Aorta (tissue), 5 donors: ENCODE results near the gene TIGIT. TPM values are rescaled to one million over a fixed set of nuclear protein-coding genes. Genes with fewer than 3 reads are reported as not detected.

Experiments used
- ATAC-seq: fragments of 200-7000 bp; cut with Tn5 transposase; one replicate; pipeline ENCODE4 v1.9.1; 2022; ENCODE audit warnings: moderate library complexity; ENCODE audit not compliant: low FRiP score
- DNase-seq, 2 donors: peaks; one replicate each; pipeline ENCODE4 v3.0.0-alpha.2; 2020
- H3K27ac ChIP-seq, 2 donors: one replicate each; pipeline ENCODE4 v1.5.1; 2013; ENCODE audit warnings: low read length in 2 of 2, mild to moderate bottlenecking in 2 of 2, moderate library complexity in 2 of 2, control low read depth in 1 of 2, inconsistent platforms in 1 of 2, low read depth in 1 of 2
- H3K27me3 ChIP-seq, 2 donors: one replicate each; pipeline ENCODE4 v1.6.1; 2013; ENCODE audit warnings: control low read depth in 1 of 2, low read length in 1 of 2, mild to moderate bottlenecking in 1 of 2, moderate library complexity in 1 of 2; ENCODE audit not compliant: insufficient read depth in 2 of 2, control insufficient read depth in 1 of 2
- H3K36me3 ChIP-seq, 2 donors: one replicate each; pipeline ENCODE4 v1.6.1; 2013; ENCODE audit warnings: control low read depth in 1 of 2, low read length in 1 of 2, mild to moderate bottlenecking in 1 of 2; ENCODE audit not compliant: insufficient read depth in 2 of 2, control insufficient read depth in 1 of 2
- H3K4me1 ChIP-seq, 2 donors: one replicate each; pipeline ENCODE4 v1.6.1; 2013; ENCODE audit warnings: low read length in 2 of 2, control low read depth in 1 of 2, mild to moderate bottlenecking in 1 of 2, moderate library complexity in 1 of 2; ENCODE audit not compliant: insufficient read depth in 2 of 2, control insufficient read depth in 1 of 2
- H3K4me3 ChIP-seq, 2 donors: one replicate each; pipeline ENCODE4 v1.5.1; 2013; ENCODE audit warnings: low read length in 2 of 2, control low read depth in 1 of 2, mild to moderate bottlenecking in 1 of 2
- H3K9me3 ChIP-seq: one replicate; pipeline ENCODE4 v1.6.1; 2013; ENCODE audit warnings: mild to moderate bottlenecking, low read length; ENCODE audit not compliant: control insufficient read depth
- WGBS, 2 donors: extraction: QIAGEN DNeasy Blood & Tissue Kit; methylation state at CpG; one replicate each; pipeline ENCODE4 v1.1.7; 2013; 5-methylcytosine and 5-hydroxymethylcytosine counted together
- intact Hi-C, 2 donors: fragments of 100-400 bp; cut with DNase I; formaldehyde crosslinking; loops; one replicate each; pipeline versions ENCODE4 v1.14.2 to v1.15.0; 2022
- polyA plus RNA-seq, 2 donors: library from polyadenylated mRNA; stranded (reverse); fragments of 200-250 nt; gene quantifications; one replicate each; pipeline ENCODE4 v1.2.3, GENCODE V29; 2013
- total RNA-seq, 2 donors: library from RNA; stranded (reverse); fragmentation: NEBNext Ultra II Directional; extraction: Animal tissue kit (Norgen Biotek cat#: 25700); gene quantifications; one replicate each; pipeline ENCODE4 v1.2.1, GENCODE V29; 2021
- donor health status: healthy with polysubstance abuse.
- donor health status: Bipolar disorder and iron deficiency.
- donor health status: DM: no; HTN: no; CAD: no.
- donor health status: DM: no; HTN: no; CAD: no.
- donor health status: DM: yes; HTN: yes; CAD: no.

Gene TIGIT
- total and polyA plus RNA-seq, 4 donors, result 0.15 to 1.0 (median 0.75) TPM; not detected in 1

DNA sequence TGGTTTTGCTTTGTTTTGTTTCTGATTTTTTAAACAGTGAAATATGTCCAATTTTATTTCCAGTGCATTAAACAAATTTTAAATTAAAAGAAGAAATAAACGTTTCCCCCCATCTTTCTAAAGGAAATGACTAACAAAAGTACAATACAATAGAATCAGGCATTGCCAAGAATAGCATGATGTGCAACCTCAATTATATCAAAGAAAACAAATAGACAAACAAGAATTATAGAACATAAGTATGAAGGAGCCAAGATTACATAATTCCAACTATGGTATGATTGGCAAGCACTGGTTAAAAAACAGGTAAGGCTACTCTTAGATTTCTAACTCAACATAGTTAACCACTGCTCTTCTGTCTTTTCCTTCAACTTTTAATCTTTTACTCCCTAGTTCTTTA lies 26.4 kb downstream of the TIGIT start:
- DNase-seq, result no peak
- ATAC-seq, result no peak
- Histone ChIP-seq H3K9me3 (no peaks in the 10 kb centered on the region), H3K4me3 (no peak overlapping the region), H3K36me3 (peaks cover 0 to under 1% of the 10 kb centered on the region in 2 donors), H3K27me3 (no peaks in the 10 kb centered on the region), H3K27ac (no peak overlapping the region), H3K4me1 (no peaks in the 10 kb centered on the region)
- intact Hi-C loops, result no loop called here
- 58 to 64% methylated on average over 1 of the region's 1 CpG for WGBS, 2 donors

GRCh38 chr3:114323546-114324254 lies 29.9 kb downstream of the TIGIT start:
- Histone ChIP-seq H3K4me1 (no peaks in the 10 kb centered on the region), H3K9me3 (no peaks in the 10 kb centered on the region), H3K4me3 (no peak overlapping the region), H3K27me3 (no peaks in the 10 kb centered on the region), H3K36me3 (no peaks in the 10 kb centered on the region), H3K27ac (no peak overlapping the region)
- WGBS, 2 donors, result 96 to 97% methylated on average over 3 of the region's 3 CpGs
- ATAC-seq, result no peak
- DNase-seq, result no peak
- intact Hi-C loops, result no loop called here

DNA sequence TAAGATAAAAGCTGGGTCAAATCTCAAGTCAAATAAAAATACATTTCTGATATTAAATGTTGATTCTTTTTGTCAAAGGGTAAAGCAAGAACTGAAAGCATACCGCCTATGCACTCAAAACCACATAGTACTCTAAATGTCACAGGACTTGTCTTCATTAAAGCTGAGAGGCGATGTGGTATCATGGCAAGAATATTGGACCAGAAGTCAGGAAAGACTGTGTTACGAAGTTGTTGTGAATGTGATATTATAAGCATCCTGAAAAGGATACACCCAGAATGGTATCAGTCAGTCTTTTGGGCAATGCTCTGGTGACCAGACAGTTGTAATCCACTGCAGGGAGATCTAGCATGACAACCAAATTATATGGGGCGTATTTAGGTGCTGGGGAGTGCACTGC lies 33.8 kb downstream of the TIGIT start:
- Histone ChIP-seq H3K36me3 (no peaks in the 10 kb centered on the region), H3K27me3 (no peaks in the 10 kb centered on the region), H3K9me3 (no peaks in the 10 kb centered on the region), H3K4me3 (no peak overlapping the region), H3K27ac (no peak overlapping the region), H3K4me1 (no peaks in the 10 kb centered on the region)
- ATAC-seq, result no peak
- intact Hi-C loops, result no loop called here
- DNase-seq, result no peak
- WGBS, 2 donors, result 96% methylated on average over 4 of the region's 4 CpGs

DNA sequence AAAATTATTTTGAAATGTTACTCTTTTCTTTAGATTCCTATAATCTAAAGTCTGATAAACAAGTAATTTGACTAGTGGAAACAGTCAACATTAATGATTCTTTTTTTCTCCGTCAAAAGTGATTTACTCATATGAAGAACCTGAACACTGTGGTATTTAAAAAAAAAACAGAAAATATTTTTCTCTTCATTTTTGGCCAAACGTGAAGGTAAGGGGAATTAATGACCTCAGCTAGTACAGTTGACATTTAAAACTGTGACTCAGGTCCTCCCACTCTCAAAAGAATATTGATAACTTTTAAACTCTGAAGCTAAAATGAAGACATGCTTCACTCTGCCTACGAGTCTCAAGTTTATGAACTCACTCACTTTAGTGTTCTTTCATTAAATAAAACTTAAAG lies 34.5 kb downstream of the TIGIT start:
- ATAC-seq (no peak), DNase-seq (no peak)
- Histone ChIP-seq H3K4me3 (no peak overlapping the region), H3K27me3 (no peaks in the 10 kb centered on the region), H3K9me3 (no peaks in the 10 kb centered on the region), H3K27ac (no peak overlapping the region), H3K4me1 (no peaks in the 10 kb centered on the region), H3K36me3 (no peaks in the 10 kb centered on the region)
- 71 to 75% methylated on average over 3 of the region's 3 CpGs for WGBS, 2 donors
- intact Hi-C loops, result no loop called here

DNA sequence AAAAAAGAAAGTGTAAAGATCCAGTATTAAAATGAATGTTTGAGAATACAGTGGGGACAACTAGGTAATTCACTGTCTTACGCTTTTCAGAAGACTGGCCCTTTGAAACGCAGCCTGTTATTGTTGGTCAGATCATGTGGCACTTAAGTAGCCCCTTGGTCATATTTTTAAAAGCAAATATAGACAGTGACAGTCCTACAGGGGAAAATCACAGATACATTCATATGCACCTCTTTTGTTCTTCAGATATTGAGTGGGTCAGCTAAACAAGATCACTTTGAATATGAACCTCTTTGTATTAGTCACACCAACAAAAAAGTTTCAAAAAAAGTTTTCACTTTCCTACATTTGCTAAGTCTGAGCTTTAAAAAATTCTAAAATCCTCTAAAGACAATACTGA lies 36.0 kb downstream of the TIGIT start:
- intact Hi-C loops, result no loop called here
- Histone ChIP-seq H3K36me3 (no peaks in the 10 kb centered on the region), H3K9me3 (no peaks in the 10 kb centered on the region), H3K4me1 (no peaks in the 10 kb centered on the region), H3K27ac (no peak overlapping the region), H3K27me3 (no peaks in the 10 kb centered on the region), H3K4me3 (no peak overlapping the region)
- DNase-seq (no peak), ATAC-seq (no peak)
- 94 to 95% methylated on average over 2 of the region's 2 CpGs for WGBS, 2 donors

- ATAC-seq (no peak), DNase-seq (no peak)
- no peaks in the 10 kb centered on the region for H3K27me3 ChIP-seq
- no peak overlapping the region for H3K4me3 ChIP-seq
- H3K36me3 ChIP-seq, result no peaks in the 10 kb centered on the region
- WGBS, 2 donors, result 93 to 95% methylated on average over 2 of the region's 2 CpGs
- intact Hi-C loops, result no loop called here
- H3K9me3 ChIP-seq, result no peaks in the 10 kb centered on the region
- no peak overlapping the region for H3K27ac ChIP-seq
- no peaks in the 10 kb centered on the region for H3K4me1 ChIP-seq
Measured at GRCh38 chr3:114331007-114331406, 37.2 kb downstream of the TIGIT start.

- Histone ChIP-seq H3K27ac (no peak overlapping the region), H3K27me3 (no peaks in the 10 kb centered on the region), H3K4me3 (no peak overlapping the region), H3K4me1 (no peaks in the 10 kb centered on the region), H3K36me3 (no peaks in the 10 kb centered on the region), H3K9me3 (no peaks in the 10 kb centered on the region)
- intact Hi-C loops, result no loop called here
- WGBS, 2 donors, result 97 to 98% methylated on average over 3 of the region's 3 CpGs
- ATAC-seq (no peak), DNase-seq (no peak)
Measured at GRCh38 chr3:114331710-114332109, 37.9 kb downstream of the TIGIT start.

DNA sequence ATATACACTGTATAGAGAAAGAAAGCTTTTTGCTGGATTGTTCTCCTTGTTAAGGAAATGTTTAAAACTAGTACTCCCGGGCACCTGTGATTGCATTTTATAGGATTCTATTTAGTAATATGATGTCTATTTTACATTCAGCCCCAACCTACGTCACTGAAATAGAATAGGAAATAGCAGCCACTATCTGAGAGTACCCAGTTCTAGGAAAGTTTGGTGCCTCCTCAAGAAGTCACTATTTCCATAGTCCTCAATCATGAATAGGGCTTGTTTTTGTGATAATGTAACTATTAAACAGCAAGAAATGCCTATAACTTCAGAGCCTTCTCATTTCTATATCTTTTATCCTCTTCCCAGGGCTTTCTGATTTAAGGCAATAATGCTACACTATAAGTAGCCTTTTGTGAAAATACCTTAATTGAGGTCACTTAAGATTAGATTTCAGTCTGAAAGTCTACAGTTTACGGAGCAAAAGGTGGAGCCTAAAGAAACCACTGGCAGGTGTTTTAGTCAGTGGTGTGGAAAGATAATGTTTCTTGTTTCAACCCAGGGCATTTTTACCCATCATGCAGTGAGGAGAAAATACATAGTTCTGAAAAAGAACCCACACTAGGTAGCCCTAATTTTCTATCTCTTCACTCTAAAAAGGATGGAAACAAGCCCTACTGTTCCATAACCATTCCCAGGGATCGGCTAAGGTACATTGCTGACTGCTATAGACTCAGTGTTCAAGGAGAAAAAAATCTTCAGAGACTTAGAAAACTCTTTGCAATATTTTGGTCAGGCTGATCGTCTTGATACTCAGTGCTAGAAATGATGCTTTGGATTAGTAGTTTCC lies 38.7 kb downstream of the TIGIT start:
- Histone ChIP-seq H3K36me3 (no peaks in the 10 kb centered on the region), H3K27ac (no peak overlapping the region), H3K4me1 (no peaks in the 10 kb centered on the region), H3K9me3 (no peaks in the 10 kb centered on the region), H3K27me3 (no peaks in the 10 kb centered on the region), H3K4me3 (no peak overlapping the region)
- DNase-seq, result no peak
- 87 to 88% methylated on average over 5 of the region's 5 CpGs for WGBS, 2 donors
- ATAC-seq, result no peak
- intact Hi-C loops, result no loop called here
